AG04450 (cell line): Measurements from ENCODE around the gene CD248. TPM values are rescaled to one million over a fixed set of nuclear protein-coding genes. Genes with fewer than 3 reads are reported as not detected.

Experiments used
- CTCF ChIA-PET: fragments of 300-600, 350-600 bp; formaldehyde crosslinking; extraction: SDS; loops from one replicate; lab custom pipeline; 2022; ENCODE audit warnings: antibody characterized with exemption, inconsistent platforms; lab: Charles Lee
- POLR2A ChIA-PET: fragments of 350-600 bp; formaldehyde crosslinking; extraction: SDS; loops from one replicate; lab custom pipeline; 2021; ENCODE audit warnings: antibody characterized with exemption, inconsistent platforms; lab: Yijun Ruan, JAX
- DNase-seq: peaks from one replicate; pipeline ENCODE4 v3.0.0-alpha.2; 2011; ENCODE audit warnings: low read depth, low spot score
- H3K27ac ChIP-seq: one replicate; pipeline ENCODE4 v1.5.1; 2012; ENCODE audit warnings: low read depth, low read length, control low read depth
- H3K27me3 ChIP-seq: one replicate; pipeline ENCODE4 v1.6.0; 2012; ENCODE audit warnings: low read length; ENCODE audit not compliant: control insufficient read depth, insufficient read depth
- H3K4me3 ChIP-seq: 2 replicates; pipeline ENCODE4 v1.5.1; 2011; ENCODE audit warnings: mild to moderate bottlenecking, low read depth, low read length, control low read depth
- H3K9me3 ChIP-seq: 2 replicates; pipeline ENCODE4 v1.5.1; 2012; ENCODE audit warnings: low read length; ENCODE audit not compliant: control insufficient read depth, insufficient read depth
- polyA plus RNA-seq: library from polyadenylated mRNA; depleted of rRNA; stranded (reverse); fragments of >200 nt; gene quantifications from 2 replicates; pipeline ENCODE4 v1.2.3, GENCODE V29; 2011
- TF ChIP-seq, protein P1 (sequence below): IDR thresholded peaks from 2 replicates; pipeline ENCODE4 v1.5.1; 2011; ENCODE audit warnings: low read depth, low read length, control low read depth, inconsistent platforms

The CD248 gene
- polyA plus RNA-seq, 1 experiment = 105 TPM

DNA sequence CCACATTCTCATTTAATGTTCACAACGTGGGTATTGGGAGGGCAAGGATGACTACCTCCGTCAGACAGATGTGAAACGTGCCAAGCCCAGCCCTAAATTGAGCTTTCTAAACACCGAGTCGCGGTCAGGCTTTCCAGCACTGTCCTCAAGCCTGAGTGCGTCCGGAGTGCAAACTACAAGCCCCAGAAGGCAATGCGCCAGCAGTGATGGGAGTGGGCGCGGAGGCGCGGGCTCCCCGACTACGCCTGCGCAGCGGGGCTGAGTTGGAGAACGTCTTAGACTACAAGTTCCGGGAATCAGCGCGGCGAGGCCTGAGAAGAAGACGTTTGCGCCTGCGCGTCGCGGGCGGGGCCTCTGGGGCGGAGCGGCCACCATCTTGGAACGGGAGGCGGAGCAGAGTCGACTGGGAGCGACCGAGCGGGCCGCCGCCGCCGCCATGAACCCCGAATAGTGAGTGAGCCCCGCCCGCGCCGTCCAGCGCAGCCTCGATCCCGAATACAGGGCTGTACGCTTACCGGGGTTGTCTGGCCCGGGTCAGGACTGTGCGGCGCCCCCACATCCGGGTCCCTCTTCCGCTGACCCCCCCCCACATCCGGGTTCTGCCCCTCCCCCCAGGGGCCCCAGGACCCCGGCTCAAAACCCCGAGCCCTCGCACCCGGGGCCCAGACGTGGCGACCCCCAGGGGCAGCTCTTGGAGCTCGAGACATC, 48.4 kb downstream of the CD248 start, which contains the start of gene RAB1B:
Gene RAB1B, plus strand, starts transcription at position 396 of the 708 bp plus-strand sequence. Its CDS starts 41 bp downstream, at position 437.
- ChIA-PET CTCF (interaction anchor here (0.5 to 1.5 kb wide), 7 partner anchors 12 to 469 kb away, joined by 3 to 10 read pairs (median 5); no protein-coding TSS in a partner anchor), POLR2A (interaction anchor here (0.6 to 2.6 kb wide), 10 partner anchors 9 to 415 kb away, joined by 3 to 13 read pairs (median 3); partner anchors contain the start of genes CCDC85B, RIN1 and YIF1A)
- Histone ChIP-seq H3K9me3 (peaks cover 3% of the 10 kb centered on the region; the same call in 1 of the 2 replicates), H3K27me3 (no peaks in the 10 kb centered on the region), H3K4me3 (peak within 1 kb of the TSS; percentile 91), H3K27ac (peak within 1 kb of the TSS; percentile 89)
- peak; percentile 98 for DNase-seq
- TF ChIP-seq, protein P1, sequence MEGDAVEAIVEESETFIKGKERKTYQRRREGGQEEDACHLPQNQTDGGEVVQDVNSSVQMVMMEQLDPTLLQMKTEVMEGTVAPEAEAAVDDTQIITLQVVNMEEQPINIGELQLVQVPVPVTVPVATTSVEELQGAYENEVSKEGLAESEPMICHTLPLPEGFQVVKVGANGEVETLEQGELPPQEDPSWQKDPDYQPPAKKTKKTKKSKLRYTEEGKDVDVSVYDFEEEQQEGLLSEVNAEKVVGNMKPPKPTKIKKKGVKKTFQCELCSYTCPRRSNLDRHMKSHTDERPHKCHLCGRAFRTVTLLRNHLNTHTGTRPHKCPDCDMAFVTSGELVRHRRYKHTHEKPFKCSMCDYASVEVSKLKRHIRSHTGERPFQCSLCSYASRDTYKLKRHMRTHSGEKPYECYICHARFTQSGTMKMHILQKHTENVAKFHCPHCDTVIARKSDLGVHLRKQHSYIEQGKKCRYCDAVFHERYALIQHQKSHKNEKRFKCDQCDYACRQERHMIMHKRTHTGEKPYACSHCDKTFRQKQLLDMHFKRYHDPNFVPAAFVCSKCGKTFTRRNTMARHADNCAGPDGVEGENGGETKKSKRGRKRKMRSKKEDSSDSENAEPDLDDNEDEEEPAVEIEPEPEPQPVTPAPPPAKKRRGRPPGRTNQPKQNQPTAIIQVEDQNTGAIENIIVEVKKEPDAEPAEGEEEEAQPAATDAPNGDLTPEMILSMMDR = no peak

DNA sequence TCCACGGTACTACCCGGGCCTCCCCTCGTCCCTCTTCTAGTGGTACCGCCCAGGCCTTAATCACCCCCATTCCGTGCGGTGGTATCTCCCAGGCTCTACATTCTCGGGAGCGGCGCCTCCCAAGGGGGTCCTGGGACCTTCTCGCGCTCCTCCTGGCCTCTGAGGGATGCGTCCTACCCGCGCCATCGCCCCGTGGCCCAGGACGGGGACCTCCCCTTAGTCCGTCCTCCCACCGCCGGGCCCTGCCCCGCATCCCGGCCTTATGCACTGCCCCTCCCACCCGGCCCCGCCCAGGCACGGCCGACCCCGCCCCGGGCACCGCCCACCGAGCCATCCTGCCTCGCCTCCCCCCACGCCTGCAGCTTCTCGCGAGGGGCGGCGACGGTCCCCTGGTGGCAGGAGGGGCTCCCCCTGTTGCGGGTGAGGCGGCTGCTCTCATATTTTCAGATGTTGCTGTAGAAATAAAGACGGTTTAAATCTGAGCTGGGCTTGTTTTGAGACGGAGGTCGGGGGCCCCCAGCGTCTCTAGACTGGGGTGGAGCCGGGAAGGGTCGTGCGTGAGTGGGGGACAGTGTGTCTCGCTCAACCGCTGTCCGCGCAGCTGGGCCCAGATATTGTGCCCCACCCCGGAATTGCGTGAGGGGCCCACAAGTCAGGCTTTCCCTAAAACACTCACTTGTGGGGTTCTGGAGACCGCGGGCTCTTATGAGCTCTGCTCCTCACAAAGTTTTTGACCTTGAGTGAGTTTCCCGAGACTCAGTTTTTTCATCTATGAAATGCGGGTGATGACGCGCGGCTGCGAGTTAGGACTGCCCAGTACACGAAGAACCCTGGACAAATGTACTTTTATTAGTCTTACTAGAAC, 49.2 kb downstream of the CD248 start:
- H3K27ac ChIP-seq = peak overlapping the region; percentile 89
- POLR2A ChIA-PET = interaction anchor here (0.6 to 2.6 kb wide), 14 partner anchors 8 to 415 kb away, joined by 3 to 13 read pairs (median 3); partner anchors contain the start of genes CCDC85B, RIN1 and YIF1A
- TF ChIP-seq, protein P1 = peak; percentile 38
- H3K4me3 ChIP-seq = peak overlapping the region; percentile 69
- no peaks in the 10 kb centered on the region for H3K27me3 ChIP-seq
- DNase-seq = peak; percentile 58
- peaks cover 3% of the 10 kb centered on the region; the same call in 1 of the 2 replicates for H3K9me3 ChIP-seq
- CTCF ChIA-PET = interaction anchor here (0.5 to 1.5 kb wide), 7 partner anchors 13 to 468 kb away, joined by 3 to 10 read pairs (median 5); no protein-coding TSS in a partner anchor

DNA sequence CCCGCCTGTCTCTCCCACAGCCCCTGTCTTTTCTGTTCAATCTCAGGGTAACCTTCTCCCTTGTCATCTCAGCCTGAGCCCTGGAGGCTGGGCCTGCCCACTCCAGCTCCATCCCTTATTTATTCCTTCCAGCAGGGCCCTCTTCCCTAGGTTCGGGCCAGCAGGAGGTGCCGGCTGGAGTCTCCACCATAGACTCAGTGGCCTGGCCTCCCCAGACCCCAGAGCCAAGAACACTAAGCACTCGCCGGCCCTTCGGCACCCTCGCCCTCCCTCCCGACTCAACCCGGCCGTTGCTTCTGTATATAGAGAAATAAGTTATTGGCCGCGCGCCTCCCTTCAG, 49.8 kb downstream of the CD248 start:
- POLR2A ChIA-PET = interaction anchor here (0.8 to 2.6 kb wide), 7 partner anchors 8 to 69 kb away, joined by 3 to 13 read pairs (median 4); partner anchors contain the start of genes RIN1 and YIF1A
- H3K9me3 ChIP-seq = peaks cover 3% of the 10 kb centered on the region; the same call in 1 of the 2 replicates
- no peak for DNase-seq
- no peak overlapping the region for H3K27ac ChIP-seq
- H3K27me3 ChIP-seq = no peaks in the 10 kb centered on the region
- TF ChIP-seq, protein P1 = peak; percentile 13; the same call in 1 of the 2 replicates
- CTCF ChIA-PET = interaction anchor here (0.7 to 1.5 kb wide), 3 partner anchors 13 to 44 kb away, joined by 3 to 10 read pairs (median 5); no protein-coding TSS in a partner anchor
- H3K4me3 ChIP-seq = peak overlapping the region; percentile 69

DNA sequence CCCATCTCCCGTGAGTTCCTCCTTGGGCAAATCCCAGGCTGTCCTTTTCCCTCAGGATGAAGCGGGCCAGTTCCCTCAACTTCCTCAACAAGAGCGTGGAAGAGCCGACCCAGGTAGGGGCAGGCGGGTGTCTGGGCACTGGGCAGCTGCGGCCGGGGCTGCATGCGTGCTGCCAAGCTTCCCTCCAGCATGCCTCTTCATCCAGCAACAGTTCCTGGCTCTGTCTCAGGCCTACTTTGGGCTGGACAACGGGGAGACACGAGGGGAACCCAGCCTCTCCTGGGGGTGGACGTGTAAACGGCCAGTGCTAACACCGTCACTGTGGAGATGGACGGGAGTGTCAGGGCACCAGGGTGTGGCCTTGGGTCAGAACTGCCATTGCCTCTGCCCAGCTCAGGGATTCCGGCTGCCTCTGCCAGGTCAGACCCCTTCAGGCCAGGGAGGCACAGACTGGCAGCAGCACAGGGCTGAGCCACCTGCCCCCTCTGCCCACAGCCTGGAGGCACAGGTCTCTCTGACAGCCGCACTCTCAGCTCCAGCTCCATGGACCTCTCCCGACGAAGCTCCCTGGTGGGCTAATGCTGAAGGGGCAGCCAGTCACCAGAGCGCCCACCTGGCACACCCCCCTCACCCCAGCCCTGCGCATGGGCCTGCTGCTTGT, 50.3 kb downstream of the CD248 start:
- ChIA-PET CTCF (interaction anchor here (0.7 kb wide), 1 partner anchor 35 kb away, joined by 3 read pairs; no protein-coding TSS in a partner anchor), POLR2A (interaction anchor here (1.1 to 2.2 kb wide), 2 partner anchors 7 to 11 kb away, joined by 3 to 13 read pairs; no protein-coding TSS in a partner anchor)
- H3K27me3 ChIP-seq = no peaks in the 10 kb centered on the region
- H3K4me3 ChIP-seq = peak overlapping the region; percentile 69
- no peak for DNase-seq
- H3K9me3 ChIP-seq = peaks cover 3% of the 10 kb centered on the region; the same call in 1 of the 2 replicates
- H3K27ac ChIP-seq = no peak overlapping the region
- TF ChIP-seq, protein P1 = no peak
